ENCODE data around the gene EARS2. TPM values are rescaled to one million over a fixed set of nuclear protein-coding genes. Genes with fewer than 3 reads are reported as not detected.
A peak's percentile ranks its signal among the peaks of the same experiment; 100 is the strongest.
"Not testable (repeated sequence)": the region's sequence is repeated elsewhere in the genome, so short reads cannot be mapped to it uniquely, and the experiment has no call there.

Gene EARS2
- polyA plus RNA-seq, 1 of the 3 experiments (the other 2 are of a cell fraction) = 23.2 TPM

DNA sequence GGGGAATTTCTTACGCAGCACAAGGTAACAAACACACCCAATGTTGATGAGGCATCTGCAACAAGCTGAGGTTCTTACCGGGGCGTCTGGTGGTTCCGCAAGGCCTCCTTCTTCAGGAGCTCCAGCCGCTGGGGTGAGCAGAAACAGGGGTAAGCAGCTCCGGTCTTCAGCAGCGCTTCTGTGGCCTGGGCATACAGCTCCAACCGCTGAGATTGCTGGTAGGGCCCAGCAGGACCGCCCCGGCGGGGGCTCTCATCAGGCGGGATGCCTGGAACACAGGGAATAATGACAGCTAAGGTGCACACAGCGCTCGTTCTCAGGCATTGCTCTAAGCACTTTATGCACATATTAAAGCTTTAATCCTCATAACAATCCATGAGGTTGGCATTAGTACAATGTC lies 12.7 kb downstream of the EARS2 start (continued):
- TF ChIP-seq SMC3 (IDR thresholded peaks at IDR 0.05; ENCODE audit: low read depth, low read length) (no peak), PBX3 (IDR thresholded peaks at IDR 0.05) (no peak), ELF1 (IDR thresholded peaks at IDR 0.05) (no peak), RFX5 (IDR thresholded peaks at IDR 0.05; ENCODE audit: low read length) (no peak), TAF1 (IDR thresholded peaks at IDR 0.05; ENCODE audit: borderline replicate concordance, low read depth, low read length) (no peak), CTCF (IDR thresholded peaks at IDR 0.05) (no peak), RCOR1 (IDR thresholded peaks at IDR 0.05; ENCODE audit: low read length) (no peak)
- TF ChIP-seq, protein P1, sequence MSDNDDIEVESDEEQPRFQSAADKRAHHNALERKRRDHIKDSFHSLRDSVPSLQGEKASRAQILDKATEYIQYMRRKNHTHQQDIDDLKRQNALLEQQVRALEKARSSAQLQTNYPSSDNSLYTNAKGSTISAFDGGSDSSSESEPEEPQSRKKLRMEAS (IDR thresholded peaks at IDR 0.05; ENCODE audit: low read depth) = no peak

DNA sequence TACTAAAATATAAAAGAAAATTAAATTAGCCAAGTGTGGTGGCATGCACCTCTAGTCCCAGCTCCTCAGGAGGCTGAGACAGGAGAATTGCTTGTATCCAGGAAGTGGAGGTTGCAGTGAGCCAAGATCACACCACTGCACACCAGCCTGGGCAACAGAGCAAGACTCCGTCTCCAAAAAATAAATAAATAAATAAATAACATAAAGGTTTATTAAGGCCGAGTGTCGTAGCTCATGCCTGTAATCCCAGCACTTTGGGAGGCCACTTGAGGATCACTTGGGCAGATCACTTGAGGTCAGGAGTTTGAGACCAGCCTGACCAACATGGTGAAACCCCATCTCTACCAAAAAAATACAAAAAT lies 16.4 kb downstream of the EARS2 start:
- CTCF ChIA-PET = interaction anchor here (1.4 kb wide), 1 partner anchor 14 kb away, joined by 4 read pairs; no protein-coding TSS in a partner anchor
- H3K9me3 ChIP-seq; H3K4me2 ChIP-seq; H3K9ac ChIP-seq; H3K4me3 ChIP-seq (ENCODE audit: low read depth in 2 of 2, low read length in 1 of 2); H3K9me2 ChIP-seq; H3K79me2 ChIP-seq (ENCODE audit: insufficient read depth); H2AFZ ChIP-seq (ENCODE audit: low read depth); H3K27me3 ChIP-seq (ENCODE audit: insufficient read depth); H3K27ac ChIP-seq (ENCODE audit: low read depth in 2 of 2, low read length in 1 of 2); DNase-seq; H4K20me1 ChIP-seq (ENCODE audit: insufficient read depth); POLR2A ChIA-PET: not testable (repeated sequence)
- Histone ChIP-seq H3K4me1 (ENCODE audit: control insufficient read depth in 1 of 2, insufficient read depth in 2 of 2, low read depth in 1 of 2, low read length in 1 of 2) (peaks cover 0 to 16% of the 10 kb centered on the region in 2 experiments; a peak in 1 of 4 replicates), H3F3A (replicated peaks; ENCODE audit: insufficient read depth) (peaks cover 15% of the 10 kb centered on the region), H3K36me3 (replicated peaks in 1 of 2; ENCODE audit: control insufficient read depth in 1 of 2, insufficient read depth in 2 of 2, low read length in 1 of 2) (peaks cover 13 to 42% of the 10 kb centered on the region in 2 experiments)
- 98% methylated on average over 3 of the region's 3 CpGs for WGBS (ENCODE audit: low lambda C conversion rate)

GRCh38 chr16:23539984-23540816 lies 16.9 kb downstream of the EARS2 start:
- CTCF ChIA-PET = interaction anchor here (1.4 kb wide), 1 partner anchor 15 kb away, joined by 4 read pairs; no protein-coding TSS in a partner anchor
- TF ChIP-seq YY1 (IDR thresholded peaks at IDR 0.05; ENCODE audit: low read depth) (no peak), IRF3 (IDR thresholded peaks at IDR 0.05; ENCODE audit: low read depth, low read length) (no peak)
- peaks cover 13 to 40% of the 10 kb centered on the region in 2 experiments for H3K36me3 ChIP-seq (replicated peaks in 1 of 2; ENCODE audit: control insufficient read depth in 1 of 2, insufficient read depth in 2 of 2, low read length in 1 of 2)

More at GRCh38 chr16:23539984-23540816, 16.9 kb downstream of the EARS2 start:
- H3F3A ChIP-seq (replicated peaks; ENCODE audit: insufficient read depth) = peaks cover 15% of the 10 kb centered on the region
- H3K4me1 ChIP-seq (ENCODE audit: control insufficient read depth in 1 of 2, insufficient read depth in 2 of 2, low read depth in 1 of 2, low read length in 1 of 2) = peaks cover 0 to 16% of the 10 kb centered on the region in 2 experiments; a peak in 1 of 4 replicates
- no peak overlapping the region for H3K9ac ChIP-seq
- no peak for DNase-seq
- 93% methylated on average over 11 of the region's 11 CpGs for WGBS (ENCODE audit: low lambda C conversion rate)
- POLR2A ChIA-PET = interaction anchor here (0.6 to 1.1 kb wide), 2 partner anchors 18 to 30 kb away, joined by 3 to 7 read pairs; partner anchors contain the start of gene GGA2
- no peaks in the 10 kb centered on the region for H4K20me1 ChIP-seq (ENCODE audit: insufficient read depth)
- H3K4me3 ChIP-seq (ENCODE audit: low read depth in 2 of 2, low read length in 1 of 2) = no peak overlapping the region
- no peaks in the 10 kb centered on the region for H3K27me3 ChIP-seq (ENCODE audit: insufficient read depth)
- H3K9me3 ChIP-seq = no peaks in the 10 kb centered on the region
- H3K27ac ChIP-seq (ENCODE audit: low read depth in 2 of 2, low read length in 1 of 2) = peak overlapping the region in 1 of 2 experiments; percentile 75; a peak in 1 of 4 replicates
- peaks cover 5% of the 10 kb centered on the region; the same call in 1 of the 2 replicates for H3K79me2 ChIP-seq (ENCODE audit: insufficient read depth)
- H3K9me2 ChIP-seq = no peaks in the 10 kb centered on the region
- no peak overlapping the region for H3K4me2 ChIP-seq
- no peak overlapping the region for H2AFZ ChIP-seq (ENCODE audit: low read depth)

Measured in SK-N-SH (cell line).